ENCODE data around the gene ZCCHC14.

Gene ZCCHC14

GRCh38 chr16:87472935-87473334 is 19.9 kb downstream of the ZCCHC14 start:
- DNase-seq, result no peak

- DNase-seq, result no peak
These were observed 20.6 kb downstream of the ZCCHC14 start for GRCh38 chr16:87472142-87472778.

- no peak for DNase-seq
These were observed 21.3 kb downstream of the ZCCHC14 start for GRCh38 chr16:87471278-87472141.

GRCh38 chr16:87470332-87470731 is 22.5 kb downstream of the ZCCHC14 start:
- DNase-seq, result no peak

- no peak for DNase-seq
These were observed 23.7 kb downstream of the ZCCHC14 start for GRCh38 chr16:87469169-87469568.

- DNase-seq, result no peak
These were observed 24.3 kb downstream of the ZCCHC14 start for GRCh38 chr16:87468550-87468949.

- no peak for DNase-seq
These were observed 25.8 kb downstream of the ZCCHC14 start for GRCh38 chr16:87466975-87467501.

- no peak for DNase-seq
These were observed 26.9 kb downstream of the ZCCHC14 start for GRCh38 chr16:87465879-87466278.

GRCh38 chr16:87465306-87465705 is 27.5 kb downstream of the ZCCHC14 start:
- no peak for DNase-seq

GRCh38 chr16:87464691-87465300 is 28.0 kb downstream of the ZCCHC14 start:
- DNase-seq, result peak; percentile 30

GRCh38 chr16:87463722-87464690 is 28.8 kb downstream of the ZCCHC14 start:
- peak; percentile 19 for DNase-seq

GRCh38 chr16:87461466-87461991 is 31.3 kb downstream of the ZCCHC14 start:
- peak; percentile 12 for DNase-seq

- no peak for DNase-seq
These were observed 31.9 kb downstream of the ZCCHC14 start for GRCh38 chr16:87460936-87461335.

GRCh38 chr16:87459833-87460232 is 33.0 kb downstream of the ZCCHC14 start:
- no peak for DNase-seq

- no peak for DNase-seq
These were observed 33.8 kb downstream of the ZCCHC14 start for GRCh38 chr16:87459027-87459426.

- no peak for DNase-seq
These were observed 34.4 kb downstream of the ZCCHC14 start for GRCh38 chr16:87458424-87458915.

GRCh38 chr16:87457709-87458423 is 35.0 kb downstream of the ZCCHC14 start:
- peak; percentile 16 for DNase-seq

GRCh38 chr16:87457061-87457611 is 35.7 kb downstream of the ZCCHC14 start:
- no peak for DNase-seq

- DNase-seq, result no peak
These were observed 38.4 kb downstream of the ZCCHC14 start for GRCh38 chr16:87454391-87454790.

- DNase-seq, result no peak
These were observed 39.5 kb downstream of the ZCCHC14 start for GRCh38 chr16:87453326-87453725.
